SU-DHL-6 (cell line): ENCODE data around the gene ITGAL.

Source experiments
- EZH2phosphoT487 ChIP-seq: fragments of 200-600 bp; sonication (generic), shearing (Covaris generic); conservative IDR thresholded peaks from 2 replicates; pipeline ENCODE4 v1.6.1; 2018; ENCODE audit warnings: mild to moderate bottlenecking, antibody characterized with exemption, low read length, moderate library complexity, mixed read lengths
- TF ChIP-seq, protein P1 (sequence below): fragments of 200-600 bp; sonication (generic); IDR thresholded peaks from one replicate; pipeline ENCODE4 v1.5.1; 2017; ENCODE audit warnings: antibody characterized with exemption, mild to moderate bottlenecking, low read length, moderate library complexity; ENCODE audit not compliant: insufficient read depth, poor library complexity, severe bottlenecking

DNA sequence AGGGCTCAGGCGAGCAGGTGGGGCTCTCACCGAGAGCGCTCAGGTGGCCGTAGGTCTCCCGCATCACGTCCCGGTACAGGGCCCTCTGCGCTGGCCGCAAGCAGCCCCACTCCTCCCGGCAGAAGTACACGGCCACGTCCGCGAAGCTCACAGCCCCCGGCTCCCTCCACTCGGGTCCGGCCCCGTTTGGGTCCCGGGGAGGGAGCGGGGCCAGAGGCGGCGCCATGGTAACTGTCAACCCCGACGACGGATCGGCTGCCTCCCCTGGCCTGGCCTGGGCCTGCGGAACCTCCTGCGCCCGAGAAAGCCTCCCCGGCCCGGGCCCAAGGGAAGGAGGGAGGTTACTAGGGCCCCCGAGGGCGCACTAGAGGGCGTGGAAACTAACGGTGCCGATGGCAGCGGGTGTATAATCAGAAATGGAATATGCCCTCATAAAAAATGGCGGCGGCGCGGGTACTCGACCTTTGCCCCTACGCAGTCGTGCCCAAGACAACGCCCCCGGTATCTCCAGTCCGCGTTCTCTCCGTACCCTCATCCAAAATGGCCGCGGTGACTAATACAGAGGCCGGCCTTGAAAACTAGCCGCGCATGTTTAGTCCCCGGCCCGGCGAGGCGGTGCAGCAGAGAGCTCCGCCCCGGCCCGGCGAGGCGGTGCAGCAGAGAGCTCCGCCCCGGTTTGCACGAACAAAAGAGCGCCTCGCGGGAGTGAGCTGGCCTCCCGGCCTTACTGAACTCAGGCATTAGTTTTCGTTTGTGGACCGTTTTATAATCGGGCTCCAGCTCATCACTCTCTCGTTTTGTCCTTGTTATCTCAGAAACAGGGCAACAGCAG lies 85.6 kb downstream of the ITGAL start, which contains the start of gene ZNF764:
- TF ChIP-seq, protein P1, sequence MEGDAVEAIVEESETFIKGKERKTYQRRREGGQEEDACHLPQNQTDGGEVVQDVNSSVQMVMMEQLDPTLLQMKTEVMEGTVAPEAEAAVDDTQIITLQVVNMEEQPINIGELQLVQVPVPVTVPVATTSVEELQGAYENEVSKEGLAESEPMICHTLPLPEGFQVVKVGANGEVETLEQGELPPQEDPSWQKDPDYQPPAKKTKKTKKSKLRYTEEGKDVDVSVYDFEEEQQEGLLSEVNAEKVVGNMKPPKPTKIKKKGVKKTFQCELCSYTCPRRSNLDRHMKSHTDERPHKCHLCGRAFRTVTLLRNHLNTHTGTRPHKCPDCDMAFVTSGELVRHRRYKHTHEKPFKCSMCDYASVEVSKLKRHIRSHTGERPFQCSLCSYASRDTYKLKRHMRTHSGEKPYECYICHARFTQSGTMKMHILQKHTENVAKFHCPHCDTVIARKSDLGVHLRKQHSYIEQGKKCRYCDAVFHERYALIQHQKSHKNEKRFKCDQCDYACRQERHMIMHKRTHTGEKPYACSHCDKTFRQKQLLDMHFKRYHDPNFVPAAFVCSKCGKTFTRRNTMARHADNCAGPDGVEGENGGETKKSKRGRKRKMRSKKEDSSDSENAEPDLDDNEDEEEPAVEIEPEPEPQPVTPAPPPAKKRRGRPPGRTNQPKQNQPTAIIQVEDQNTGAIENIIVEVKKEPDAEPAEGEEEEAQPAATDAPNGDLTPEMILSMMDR = no peak
- no peak for TF ChIP-seq EZH2phosphoT487
